ENCODE measurements around the gene PKNOX2.

PKNOX2 gene

GRCh38 chr11:125333354-125334073 is 169.0 kb downstream of the PKNOX2 start:
- no peak for DNase-seq (ENCODE audit: extremely low read depth, insufficient read length)
- Histone ChIP-seq H3K4me3 (replicated peaks; ENCODE audit: low read depth, low read length) (no peak overlapping the region), H3K27me3 (replicated peaks; ENCODE audit: control insufficient read depth, insufficient read depth, low read length) (no peaks in the 10 kb centered on the region; the same call in none of the 2 replicates), H3K36me3 (ENCODE audit: control insufficient read depth, insufficient read depth, low read length) (no peaks in the 10 kb centered on the region)
- TF ChIP-seq, protein P1, sequence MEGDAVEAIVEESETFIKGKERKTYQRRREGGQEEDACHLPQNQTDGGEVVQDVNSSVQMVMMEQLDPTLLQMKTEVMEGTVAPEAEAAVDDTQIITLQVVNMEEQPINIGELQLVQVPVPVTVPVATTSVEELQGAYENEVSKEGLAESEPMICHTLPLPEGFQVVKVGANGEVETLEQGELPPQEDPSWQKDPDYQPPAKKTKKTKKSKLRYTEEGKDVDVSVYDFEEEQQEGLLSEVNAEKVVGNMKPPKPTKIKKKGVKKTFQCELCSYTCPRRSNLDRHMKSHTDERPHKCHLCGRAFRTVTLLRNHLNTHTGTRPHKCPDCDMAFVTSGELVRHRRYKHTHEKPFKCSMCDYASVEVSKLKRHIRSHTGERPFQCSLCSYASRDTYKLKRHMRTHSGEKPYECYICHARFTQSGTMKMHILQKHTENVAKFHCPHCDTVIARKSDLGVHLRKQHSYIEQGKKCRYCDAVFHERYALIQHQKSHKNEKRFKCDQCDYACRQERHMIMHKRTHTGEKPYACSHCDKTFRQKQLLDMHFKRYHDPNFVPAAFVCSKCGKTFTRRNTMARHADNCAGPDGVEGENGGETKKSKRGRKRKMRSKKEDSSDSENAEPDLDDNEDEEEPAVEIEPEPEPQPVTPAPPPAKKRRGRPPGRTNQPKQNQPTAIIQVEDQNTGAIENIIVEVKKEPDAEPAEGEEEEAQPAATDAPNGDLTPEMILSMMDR (IDR thresholded peaks at IDR 0.05; ENCODE audit: insufficient read depth, low read length, poor library complexity, severe bottlenecking) = no peak

- Histone ChIP-seq H3K4me3 (replicated peaks; ENCODE audit: low read depth, low read length) (no peak overlapping the region), H3K27me3 (replicated peaks; ENCODE audit: control insufficient read depth, insufficient read depth, low read length) (no peaks in the 10 kb centered on the region; the same call in none of the 2 replicates), H3K36me3 (ENCODE audit: control insufficient read depth, insufficient read depth, low read length) (no peaks in the 10 kb centered on the region)
- DNase-seq (ENCODE audit: extremely low read depth, insufficient read length) = no peak
- TF ChIP-seq, protein P1 (IDR thresholded peaks at IDR 0.05; ENCODE audit: insufficient read depth, low read length, poor library complexity, severe bottlenecking) = no peak
Measured at GRCh38 chr11:125335106-125335505, 170.6 kb downstream of the PKNOX2 start.

DNA sequence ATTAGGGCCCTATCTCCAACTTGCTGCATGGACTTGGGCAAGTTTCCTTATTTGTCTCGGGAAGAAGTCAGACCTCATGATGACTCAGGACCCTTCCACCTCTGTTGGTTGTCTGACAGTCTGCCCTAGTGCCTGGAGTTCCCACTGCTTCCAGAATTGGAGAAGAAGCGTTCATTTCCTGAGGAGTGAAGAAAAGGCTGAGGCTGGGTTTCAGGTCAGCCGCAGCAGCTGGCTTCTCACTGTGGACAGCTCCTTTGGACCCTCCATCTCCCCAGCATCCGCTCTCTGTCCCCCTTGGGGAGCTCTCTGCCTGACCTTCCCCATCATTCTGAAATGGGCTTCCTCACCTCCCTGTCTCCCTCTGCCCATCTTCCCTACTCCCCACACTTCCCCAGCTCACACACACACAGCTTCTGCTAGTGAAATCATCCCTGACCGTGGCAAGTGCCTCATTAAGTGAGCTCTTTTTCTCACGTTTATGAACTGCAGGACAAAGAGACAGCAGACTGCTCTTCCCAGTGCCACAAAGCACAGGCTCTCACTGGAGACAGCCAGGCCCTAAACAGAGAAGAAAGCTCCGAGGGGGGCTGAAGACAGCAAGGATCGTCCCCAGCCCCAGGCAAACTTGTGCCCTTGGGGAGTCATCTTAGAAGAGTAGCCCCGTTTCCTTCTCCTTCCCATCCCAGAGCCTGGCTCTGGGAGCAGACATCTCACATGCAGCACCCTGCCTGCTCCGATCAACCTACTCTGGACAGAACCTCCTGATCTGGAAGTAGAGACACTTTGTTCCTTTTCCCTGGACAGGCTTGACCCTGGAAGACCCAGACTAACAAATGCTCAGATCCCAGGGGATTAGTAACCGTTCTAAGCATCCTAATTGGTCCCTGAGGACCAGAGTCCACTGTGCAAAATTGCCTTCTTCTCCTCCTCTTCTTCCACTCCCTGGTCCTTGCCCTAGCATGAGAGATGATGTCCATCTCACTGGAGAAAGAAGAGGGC is 173.6 kb downstream of the PKNOX2 start:
- Histone ChIP-seq H3K4me3 (replicated peaks; ENCODE audit: low read depth, low read length) (no peak overlapping the region), H3K36me3 (ENCODE audit: control insufficient read depth, insufficient read depth, low read length) (no peaks in the 10 kb centered on the region), H3K27me3 (replicated peaks; ENCODE audit: control insufficient read depth, insufficient read depth, low read length) (no peaks in the 10 kb centered on the region; the same call in none of the 2 replicates)
- TF ChIP-seq, protein P1 (IDR thresholded peaks at IDR 0.05; ENCODE audit: insufficient read depth, low read length, poor library complexity, severe bottlenecking) = no peak
- no peak for DNase-seq (ENCODE audit: extremely low read depth, insufficient read length)

GRCh38 chr11:125338886-125339811 is 174.6 kb downstream of the PKNOX2 start:
- TF ChIP-seq, protein P1 (IDR thresholded peaks at IDR 0.05; ENCODE audit: insufficient read depth, low read length, poor library complexity, severe bottlenecking) = no peak
- H3K36me3 ChIP-seq (ENCODE audit: control insufficient read depth, insufficient read depth, low read length) = no peaks in the 10 kb centered on the region
- no peak overlapping the region for H3K4me3 ChIP-seq (replicated peaks; ENCODE audit: low read depth, low read length)
- no peak for DNase-seq (ENCODE audit: extremely low read depth, insufficient read length)
- no peaks in the 10 kb centered on the region; the same call in none of the 2 replicates for H3K27me3 ChIP-seq (replicated peaks; ENCODE audit: control insufficient read depth, insufficient read depth, low read length)

GRCh38 chr11:125341676-125342075 is 177.1 kb downstream of the PKNOX2 start:
- Histone ChIP-seq H3K4me3 (replicated peaks; ENCODE audit: low read depth, low read length) (no peak overlapping the region), H3K36me3 (ENCODE audit: control insufficient read depth, insufficient read depth, low read length) (no peaks in the 10 kb centered on the region), H3K27me3 (replicated peaks; ENCODE audit: control insufficient read depth, insufficient read depth, low read length) (no peaks in the 10 kb centered on the region; the same call in none of the 2 replicates)
- TF ChIP-seq, protein P1 (IDR thresholded peaks at IDR 0.05; ENCODE audit: insufficient read depth, low read length, poor library complexity, severe bottlenecking) = no peak
- DNase-seq (ENCODE audit: extremely low read depth, insufficient read length) = no peak
